Naive thymus-derived CD8-positive, alpha-beta T cell (primary cell): ENCODE measurements around the gene RAB37. TPM values are rescaled to one million over a fixed set of nuclear protein-coding genes. Genes with fewer than 3 reads are reported as not detected.

Experiments used
- ATAC-seq, 2 donors: fragments of 150-1000 bp; cut with Tn5 transposase in 1 of 2; sonication (Bioruptor Pico), chemical (Tn5 transposase) in 1 of 2; 1 replicate in 1 of 2; 2 replicates in 1 of 2; pipeline ENCODE4 v1.10.0; 2021; ENCODE audit warnings: mild to moderate bottlenecking in 2 of 2, moderate library complexity in 2 of 2
- POLR2A ChIA-PET: fragments of 350-600 bp; sonication (Branson Sonifier 250); formaldehyde crosslinking; loops from one replicate; lab custom pipeline; 2021; ENCODE audit warnings: antibody characterized with exemption; lab: Charles Lee
- DNase-seq, 10 donors: peaks; one replicate each; pipeline versions ENCODE4 v3.0.0 to v3.0.0-alpha.2; 2020 to 2022
- H3K27ac Mint-ChIP-seq, 10 donors: one replicate each; pipeline ENCODE4 v1.8.0; 2020 to 2022; ENCODE audit warnings: mild to moderate bottlenecking in 10 of 10, mixed read lengths in 10 of 10, moderate library complexity in 4 of 10, inconsistent platforms in 1 of 10
- H3K27me3 Mint-ChIP-seq, 5 donors: one replicate each; pipeline ENCODE4 v1.8.0; 2021 to 2022; ENCODE audit warnings: mixed read lengths in 5 of 5
- H3K36me3 Mint-ChIP-seq, 3 donors: one replicate each; pipeline ENCODE4 v1.8.0; 2020 to 2022; ENCODE audit warnings: mixed read lengths in 3 of 3, mild to moderate bottlenecking in 2 of 3, inconsistent platforms in 1 of 3
- H3K4me1 Mint-ChIP-seq, 4 donors: one replicate each; pipeline ENCODE4 v1.8.0; 2021 to 2022; ENCODE audit warnings: mixed read lengths in 4 of 4
- H3K4me3 Mint-ChIP-seq, 10 donors: one replicate each; pipeline ENCODE4 v1.8.0; 2020 to 2022; ENCODE audit warnings: mild to moderate bottlenecking in 10 of 10, mixed read lengths in 10 of 10, moderate library complexity in 6 of 10, inconsistent platforms in 1 of 10
- H3K9me3 Mint-ChIP-seq, 9 donors: one replicate each; pipeline ENCODE4 v1.8.0; 2020 to 2022; ENCODE audit warnings: mixed read lengths in 9 of 9, mild to moderate bottlenecking in 3 of 9, inconsistent platforms in 1 of 9, moderate library complexity in 1 of 9
- polyA plus RNA-seq, 3 donors: library from polyadenylated mRNA; unstranded; fragments of 300-500 nt; fragmentation: Illumina TruSeq; gene quantifications; one replicate each; pipeline ENCODE4 v1.2.3, GENCODE V29; 2021
- total RNA-seq, 8 experiments: library from RNA in 2 of 8; stranded (reverse) in 2 of 8; gene quantifications; one replicate each; pipeline ENCODE4 v1.2.3 and lab custom pipeline; 2021 to 2026

Gene RAB37
- total and polyA plus RNA-seq, 5 experiments from 2014 or later: 34.0 to 108 (median 55.3) TPM

GRCh38 chr17:74748529-74749278, 11.6 kb downstream of the RAB37 start, which contains the start of gene NHERF1:
Gene NHERF1 (plus strand): TSS chr17:74748628. CDS start chr17:74748847, 219 bp downstream.
- Mint-ChIP-seq H3K9me3 (no peaks in the 10 kb centered on the region), H3K4me1 (peaks cover 42 to 78% (median 71%) of the 10 kb centered on the region in 4 donors), H3K36me3 (peaks cover 4 to 20% (median 8%) of the 10 kb centered on the region in 3 donors), H3K4me3 (peak within 1 kb of the TSS; percentile 92 to 100 (median 98)), H3K27ac (peak within 1 kb of the TSS; percentile 87 to 97 (median 94)), H3K27me3 (no peaks in the 10 kb centered on the region)
- ATAC-seq (peak; percentile 82 to 84), DNase-seq (peak; percentile 87 to 94 (median 92))
- POLR2A ChIA-PET: interaction anchor here (0.8 to 13.2 kb wide), 11 partner anchors 7 to 124 kb away, joined by 3 to 231 read pairs (median 14); partner anchors contain the start of genes FDXR, NAT9 and RAB37

DNA sequence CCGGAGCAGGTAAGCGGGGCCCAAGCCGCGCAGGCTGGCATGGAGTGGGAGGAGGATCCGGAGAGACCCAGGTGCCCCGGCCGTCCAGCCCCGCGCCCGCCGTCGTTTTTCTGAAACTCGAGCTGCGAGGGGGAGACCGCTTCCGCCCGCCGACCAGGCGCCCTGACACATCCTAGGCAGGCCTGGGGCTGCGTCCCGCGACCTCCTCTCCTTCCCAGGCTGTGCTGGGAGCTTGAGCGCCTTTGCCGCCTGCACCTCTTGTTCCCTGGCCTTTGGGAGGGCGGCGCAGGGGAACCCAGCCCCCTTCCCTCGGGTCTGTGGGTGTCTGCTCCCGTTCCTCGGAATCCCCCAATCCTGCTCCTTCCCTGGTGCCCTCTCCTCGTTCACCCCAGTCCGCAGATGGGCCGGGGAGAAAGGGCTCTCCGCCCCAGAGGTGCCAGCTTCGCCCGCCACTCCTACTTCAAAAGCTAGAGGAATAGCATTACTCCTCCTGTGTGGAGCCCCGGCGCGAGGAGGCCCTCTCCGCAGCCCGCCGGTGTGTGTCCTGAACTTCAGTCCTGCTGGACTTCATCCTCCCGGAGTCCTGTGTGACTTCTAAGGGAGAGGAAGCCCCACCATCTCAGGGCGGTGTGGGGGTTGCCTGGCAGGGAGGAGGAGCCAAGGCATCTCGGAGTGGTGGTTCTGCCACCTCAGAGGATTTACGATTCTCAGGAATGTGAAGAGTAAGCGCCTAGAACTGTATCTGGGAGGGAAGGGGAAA, 12.4 kb downstream of the RAB37 start:
- no peaks in the 10 kb centered on the region for H3K9me3 Mint-ChIP-seq
- H3K27ac Mint-ChIP-seq: peak overlapping the region; percentile 87 to 97 (median 94)
- DNase-seq (peak in 6 of 10 donors; percentile 19 to 54 (median 38)), ATAC-seq (peak; percentile 4 to 16)
- peaks cover 35 to 78% (median 70%) of the 10 kb centered on the region in 4 donors for H3K4me1 Mint-ChIP-seq
- POLR2A ChIA-PET: interaction anchor here (0.8 to 13.2 kb wide), 12 partner anchors 8 to 124 kb away, joined by 3 to 231 read pairs (median 10); partner anchors contain the start of genes FDXR, NAT9 and RAB37
- H3K4me3 Mint-ChIP-seq: peak overlapping the region; percentile 92 to 100 (median 98)
- peaks cover 4 to 26% (median 8%) of the 10 kb centered on the region in 3 donors for H3K36me3 Mint-ChIP-seq
- H3K27me3 Mint-ChIP-seq: no peaks in the 10 kb centered on the region

- Mint-ChIP-seq H3K9me3 (no peaks in the 10 kb centered on the region), H3K4me1 (peaks cover 35 to 78% (median 70%) of the 10 kb centered on the region in 4 donors), H3K4me3 (peak overlapping the region; percentile 92 to 100 (median 98)), H3K27ac (peak overlapping the region; percentile 87 to 97 (median 94)), H3K36me3 (peaks cover 4 to 31% (median 8%) of the 10 kb centered on the region in 3 donors), H3K27me3 (no peaks in the 10 kb centered on the region)
- POLR2A ChIA-PET: interaction anchor here (1.0 to 13.2 kb wide), 11 partner anchors 8 to 123 kb away, joined by 3 to 231 read pairs (median 14); partner anchors contain the start of genes FDXR, NAT9 and RAB37
- DNase-seq (no peak), ATAC-seq (no peak)
These were observed 12.9 kb downstream of the RAB37 start for GRCh38 chr17:74750039-74750326.

GRCh38 chr17:74750327-74751069, 13.4 kb downstream of the RAB37 start:
- H3K4me3 Mint-ChIP-seq: peak overlapping the region; percentile 92 to 100 (median 98)
- H3K27me3 Mint-ChIP-seq: no peaks in the 10 kb centered on the region
- H3K27ac Mint-ChIP-seq: peak overlapping the region; percentile 87 to 97 (median 94)
- ATAC-seq (no peak), DNase-seq (no peak)
- peaks cover 39 to 82% (median 75%) of the 10 kb centered on the region in 4 donors for H3K4me1 Mint-ChIP-seq
- peaks cover 4 to 36% (median 8%) of the 10 kb centered on the region in 3 donors for H3K36me3 Mint-ChIP-seq
- no peaks in the 10 kb centered on the region for H3K9me3 Mint-ChIP-seq
- POLR2A ChIA-PET: interaction anchor here (1.0 to 13.2 kb wide), 9 partner anchors 9 to 117 kb away, joined by 3 to 231 read pairs (median 23); partner anchors contain the start of genes NAT9 and RAB37

DNA sequence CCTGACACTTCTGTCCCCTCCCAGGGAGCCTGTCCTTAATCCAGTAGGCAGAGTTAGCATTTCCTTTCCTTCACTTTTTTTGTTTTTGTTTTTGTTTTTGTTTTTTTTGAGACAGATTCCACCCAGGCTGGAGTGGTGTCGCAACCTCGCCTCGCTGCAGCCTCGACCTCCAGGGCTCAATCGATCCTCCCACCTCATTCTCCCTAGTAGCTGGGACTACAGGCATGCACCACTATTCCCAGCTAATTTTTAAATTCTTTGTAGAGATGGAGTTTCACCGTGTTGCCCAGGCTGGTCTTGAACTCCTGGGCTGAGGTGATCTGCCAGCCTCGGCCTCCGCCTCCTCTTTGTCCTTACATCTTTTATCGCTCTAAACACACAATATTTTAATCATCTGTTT, 15.4 kb downstream of the RAB37 start:
- Mint-ChIP-seq H3K27ac (peak overlapping the region; percentile 71 to 97 (median 92)), H3K4me3 (peak overlapping the region; percentile 92 to 100 (median 98)), H3K4me1 (peaks cover 38 to 80% (median 73%) of the 10 kb centered on the region in 4 donors), H3K36me3 (peaks cover 4 to 36% (median 8%) of the 10 kb centered on the region in 3 donors), H3K27me3 (no peaks in the 10 kb centered on the region), H3K9me3 (no peaks in the 10 kb centered on the region)
- ATAC-seq (no peak), DNase-seq (no peak)
- POLR2A ChIA-PET: interaction anchor here (8.5 to 13.2 kb wide), 3 partner anchors 15 to 24 kb away, joined by 113 to 231 read pairs (median 200); partner anchors contain the start of genes NAT9 and RAB37

DNA sequence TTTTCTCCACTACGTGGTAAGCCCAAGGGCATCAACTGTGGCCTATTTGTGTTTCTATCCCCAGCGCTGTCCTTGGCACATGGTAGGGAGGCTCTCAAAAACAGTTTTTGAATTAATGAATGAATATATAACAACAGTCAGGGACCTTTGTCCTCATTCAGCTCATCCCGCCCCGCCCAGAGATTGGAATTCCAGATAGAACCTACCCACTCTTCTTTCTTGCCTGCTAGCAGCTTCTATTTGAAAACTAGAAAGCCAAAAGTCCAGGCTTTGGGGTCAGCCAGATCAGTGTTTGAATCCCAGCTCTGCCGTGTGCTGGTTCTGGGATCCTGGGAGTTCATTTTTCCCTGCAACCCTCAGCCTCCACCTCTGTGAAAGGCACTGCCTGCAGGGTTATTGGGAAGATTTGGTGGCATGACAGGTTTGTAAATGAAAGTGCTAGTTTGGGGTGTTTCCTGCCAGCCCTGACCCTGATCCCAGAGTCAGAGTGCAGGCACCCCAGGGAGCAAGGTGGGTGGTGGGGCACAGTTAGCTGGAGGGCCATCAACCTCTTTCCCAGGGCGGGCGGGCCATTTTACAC, 15.9 kb downstream of the RAB37 start:
- Mint-ChIP-seq H3K36me3 (peaks cover 4 to 36% (median 8%) of the 10 kb centered on the region in 3 donors), H3K4me3 (peak overlapping the region; percentile 92 to 100 (median 98)), H3K9me3 (no peaks in the 10 kb centered on the region), H3K4me1 (peaks cover 42 to 81% (median 74%) of the 10 kb centered on the region in 4 donors), H3K27ac (peak overlapping the region; percentile 71 to 97 (median 92)), H3K27me3 (no peaks in the 10 kb centered on the region)
- POLR2A ChIA-PET: interaction anchor here (0.6 to 13.2 kb wide), 4 partner anchors 8 to 528 kb away, joined by 3 to 200 read pairs (median 60); partner anchors contain the start of genes NAT9 and RAB37
- DNase-seq: no peak
- no peak for ATAC-seq

- peak overlapping the region; percentile 52 to 97 (median 86) for H3K27ac Mint-ChIP-seq
- H3K4me1 Mint-ChIP-seq: peaks cover 53 to 96% (median 91%) of the 10 kb centered on the region in 4 donors
- POLR2A ChIA-PET: interaction anchor here (0.7 to 13.2 kb wide), 8 partner anchors 12 to 542 kb away, joined by 3 to 200 read pairs (median 4); partner anchors contain the start of genes NAT9 and RAB37
- no peak for DNase-seq
- peak overlapping the region in 9 of 10 donors; percentile 28 to 99 (median 96) for H3K4me3 Mint-ChIP-seq
- peaks cover under 1 to 36% (median 5%) of the 10 kb centered on the region in 3 donors for H3K36me3 Mint-ChIP-seq
- H3K27me3 Mint-ChIP-seq: no peaks in the 10 kb centered on the region
- ATAC-seq: no peak
- H3K9me3 Mint-ChIP-seq: no peaks in the 10 kb centered on the region
These were observed 17.8 kb downstream of the RAB37 start for GRCh38 chr17:74754832-74755231.

DNA sequence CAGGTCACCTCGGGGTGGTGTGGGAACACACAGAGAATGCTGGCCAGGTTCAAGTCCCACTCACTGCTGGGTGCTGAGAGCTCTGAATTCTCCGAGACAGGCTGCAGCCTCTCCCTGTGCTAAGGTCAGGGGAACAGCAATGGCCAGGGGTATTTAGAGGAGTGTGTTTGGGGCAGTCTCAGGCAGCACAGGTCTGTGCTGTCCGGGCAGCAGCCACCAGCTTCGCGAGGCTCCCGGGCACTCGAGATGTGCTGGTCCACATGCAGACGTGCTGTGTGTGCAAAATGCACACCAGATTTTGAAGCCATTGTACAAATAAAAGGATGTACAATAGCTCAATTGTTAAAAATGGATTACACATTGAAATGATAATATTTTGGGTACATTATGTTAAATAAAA, 18.5 kb downstream of the RAB37 start:
- POLR2A ChIA-PET: interaction anchor here (0.9 to 13.2 kb wide), 7 partner anchors 9 to 110 kb away, joined by 3 to 200 read pairs (median 4); partner anchors contain the start of genes NAT9 and RAB37
- Mint-ChIP-seq H3K27me3 (no peaks in the 10 kb centered on the region), H3K27ac (peak overlapping the region in 9 of 10 donors; percentile 41 to 97 (median 87)), H3K4me1 (peaks cover 51 to 97% (median 94%) of the 10 kb centered on the region in 4 donors), H3K4me3 (peak overlapping the region in 7 of 10 donors; percentile 24 to 99 (median 96)), H3K36me3 (peaks cover 0 to 34% (median 5%) of the 10 kb centered on the region in 3 donors), H3K9me3 (no peaks in the 10 kb centered on the region)
- DNase-seq (no peak), ATAC-seq (no peak)

GRCh38 chr17:74756891-74757290, 19.8 kb downstream of the RAB37 start:
- peaks cover 42 to 97% (median 91%) of the 10 kb centered on the region in 4 donors for H3K4me1 Mint-ChIP-seq
- peak overlapping the region in 8 of 10 donors; percentile 34 to 97 (median 60) for H3K4me3 Mint-ChIP-seq
- H3K27me3 Mint-ChIP-seq: no peaks in the 10 kb centered on the region
- no peaks in the 10 kb centered on the region for H3K9me3 Mint-ChIP-seq
- H3K27ac Mint-ChIP-seq: peak overlapping the region; percentile 74 to 92 (median 82)
- peaks cover 0 to 40% (median 5%) of the 10 kb centered on the region in 3 donors for H3K36me3 Mint-ChIP-seq
- ATAC-seq: no peak
- no peak for DNase-seq
- POLR2A ChIA-PET: interaction anchor here (1.4 to 13.2 kb wide), 5 partner anchors 9 to 19 kb away, joined by 5 to 200 read pairs (median 113); partner anchors contain the start of genes NAT9, NHERF1 and RAB37

GRCh38 chr17:74757502-74757901, 20.4 kb downstream of the RAB37 start:
- Mint-ChIP-seq H3K9me3 (no peaks in the 10 kb centered on the region), H3K4me1 (peaks cover 39 to 91% (median 85%) of the 10 kb centered on the region in 4 donors), H3K4me3 (peak overlapping the region in 9 of 10 donors; percentile 41 to 97 (median 85)), H3K27me3 (no peaks in the 10 kb centered on the region), H3K36me3 (peaks cover 0 to 37% (median 2%) of the 10 kb centered on the region in 3 donors), H3K27ac (peak overlapping the region; percentile 77 to 94 (median 91))
- ATAC-seq: no peak
- no peak for DNase-seq
- POLR2A ChIA-PET: interaction anchor here (3.9 to 11.4 kb wide), 3 partner anchors 10 to 19 kb away, joined by 40 to 161 read pairs (median 113); partner anchors contain the start of genes NAT9, NHERF1 and RAB37
